SK-N-MC (cell line): ENCODE data around the gene FANCI.

Experiments used
- EZH2 ChIP-seq: fragments of 200-600 bp; sonication (generic); IDR thresholded peaks from one replicate; pipeline ENCODE4 v1.6.1; 2017; ENCODE audit warnings: antibody characterized with exemption
- POLR2AphosphoS5 ChIP-seq: IDR thresholded peaks from 2 replicates; pipeline ENCODE4 v1.6.1; 2012; ENCODE audit warnings: mild to moderate bottlenecking, low read depth, low read length, borderline replicate concordance

DNA sequence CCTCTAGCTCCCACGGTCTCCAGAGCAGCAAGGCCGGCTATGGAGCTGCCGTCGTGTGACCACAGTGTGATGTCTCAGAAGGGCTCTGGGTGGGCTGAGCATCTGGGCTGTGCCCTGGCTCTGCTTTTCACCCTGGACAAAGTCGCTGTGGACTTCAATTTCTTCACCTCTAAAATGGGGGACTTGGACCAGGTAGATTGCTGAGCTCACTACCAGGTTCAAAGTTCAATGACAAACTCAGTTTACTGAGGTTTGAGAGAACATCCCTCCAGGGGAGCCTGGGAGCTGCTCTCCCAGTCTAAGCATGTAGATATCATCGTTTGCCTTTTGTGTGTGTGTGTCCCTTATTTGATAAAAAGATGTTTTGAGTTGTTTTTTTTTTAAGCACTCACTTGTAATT lies 47.5 kb upstream of the FANCI start:
- TF ChIP-seq POLR2AphosphoS5: no peak
- no peak for TF ChIP-seq EZH2
